Caco-2 (cell line): ENCODE data around the gene CBX2. TPM values are rescaled to one million over a fixed set of nuclear protein-coding genes. Genes with fewer than 3 reads are reported as not detected.

Source experiments
- BruUV-seq: library from RNA; stranded (reverse); fragments of 400-500 nt; replicated peaks from 2 replicates; lab custom pipeline; 2021; lab: Mats Ljungman, UMichigan
- CTCF ChIA-PET: fragments of 300-600 bp; sonication (Branson Sonifier 250); formaldehyde crosslinking; loops from one replicate; lab custom pipeline; 2022; ENCODE audit warnings: antibody characterized with exemption; lab: Charles Lee
- POLR2A ChIA-PET: fragments of 300-600 bp; sonication (Branson Sonifier 250); formaldehyde crosslinking; loops from one replicate; lab custom pipeline; 2022; ENCODE audit warnings: antibody characterized with exemption; lab: Charles Lee
- DNase-seq, 2 experiments: peaks; one replicate each; pipeline versions ENCODE4 v3.0.0 to v3.0.0-alpha.2; 2020 to 2022
- H3K27me3 ChIP-seq: replicated peaks from 2 replicates; pipeline ENCODE4 v1.6.0; 2011; ENCODE audit warnings: low read length; ENCODE audit not compliant: control insufficient read depth, insufficient read depth
- H3K36me3 ChIP-seq: 2 replicates; pipeline ENCODE4 v1.5.1; 2011; ENCODE audit warnings: low read length; ENCODE audit not compliant: control insufficient read depth, insufficient read depth
- H3K4me1 ChIP-seq: fragments of 250-450 bp; sonication (Bioruptor Pico); 2 replicates; pipeline ENCODE4 v1.5.1; 2020; ENCODE audit warnings: mild to moderate bottlenecking
- H3K4me3 ChIP-seq: 2 replicates; pipeline ENCODE4 v1.5.1; 2011; ENCODE audit warnings: low read depth, mild to moderate bottlenecking, control low read depth, low read length
- H3K9me3 ChIP-seq: fragments of 250-450 bp; sonication (Bioruptor Pico); 2 replicates; pipeline ENCODE4 v1.5.1; 2020; ENCODE audit warnings: mild to moderate bottlenecking, moderate library complexity
- H3K27ac Mint-ChIP-seq: one replicate; pipeline ENCODE4 v1.8.0; 2022; ENCODE audit warnings: mixed read lengths; ENCODE audit not compliant: unreplicated experiment
- H3K27me3 Mint-ChIP-seq: one replicate; pipeline ENCODE4 v1.8.0; 2022; ENCODE audit warnings: mixed read lengths; ENCODE audit not compliant: insufficient read depth, unreplicated experiment
- H3K36me3 Mint-ChIP-seq: one replicate; pipeline ENCODE4 v1.8.0; 2022; ENCODE audit warnings: mild to moderate bottlenecking, mixed read lengths; ENCODE audit not compliant: insufficient read depth, unreplicated experiment
- H3K4me1 Mint-ChIP-seq: one replicate; pipeline ENCODE4 v1.8.0; 2022; ENCODE audit warnings: low read depth, mixed read lengths; ENCODE audit not compliant: unreplicated experiment
- H3K4me3 Mint-ChIP-seq: one replicate; pipeline ENCODE4 v1.8.0; 2022; ENCODE audit warnings: mild to moderate bottlenecking, moderate library complexity, mixed read lengths; ENCODE audit not compliant: unreplicated experiment
- H3K9me3 Mint-ChIP-seq: one replicate; pipeline ENCODE4 v1.8.0; 2022; ENCODE audit warnings: mixed read lengths; ENCODE audit not compliant: unreplicated experiment
- intact Hi-C: fragments of 100-400 bp; cut with micrococcal nuclease; formaldehyde crosslinking; loops from one replicate; pipeline ENCODE4 v1.10.0; 2022; ENCODE audit not compliant: unreplicated experiment
- total RNA-seq: library from RNA; stranded (reverse); gene quantifications from 2 replicates; pipeline ENCODE4 v1.2.3, GENCODE V29; 2022
- TF ChIP-seq, protein P1 (sequence below), 2 experiments: fragments of 200-600 bp in 1 of 2; IDR thresholded peaks; 1 replicate in 1 of 2; 2 replicates in 1 of 2; pipeline versions ENCODE4 v1.5.1 to v1.8.0; 2011 to 2022; ENCODE audit warnings: antibody characterized with exemption in 1 of 2, control low read depth in 1 of 2, inconsistent platforms in 1 of 2, low read depth in 1 of 2, low read length in 1 of 2, mild to moderate bottlenecking in 1 of 2, moderate library complexity in 1 of 2; ENCODE audit not compliant: insufficient read depth in 1 of 2, severe bottlenecking in 1 of 2, unreplicated experiment in 1 of 2

CBX2 gene
- total RNA-seq, 1 experiment from 2014 or later = 52.8 TPM

DNA sequence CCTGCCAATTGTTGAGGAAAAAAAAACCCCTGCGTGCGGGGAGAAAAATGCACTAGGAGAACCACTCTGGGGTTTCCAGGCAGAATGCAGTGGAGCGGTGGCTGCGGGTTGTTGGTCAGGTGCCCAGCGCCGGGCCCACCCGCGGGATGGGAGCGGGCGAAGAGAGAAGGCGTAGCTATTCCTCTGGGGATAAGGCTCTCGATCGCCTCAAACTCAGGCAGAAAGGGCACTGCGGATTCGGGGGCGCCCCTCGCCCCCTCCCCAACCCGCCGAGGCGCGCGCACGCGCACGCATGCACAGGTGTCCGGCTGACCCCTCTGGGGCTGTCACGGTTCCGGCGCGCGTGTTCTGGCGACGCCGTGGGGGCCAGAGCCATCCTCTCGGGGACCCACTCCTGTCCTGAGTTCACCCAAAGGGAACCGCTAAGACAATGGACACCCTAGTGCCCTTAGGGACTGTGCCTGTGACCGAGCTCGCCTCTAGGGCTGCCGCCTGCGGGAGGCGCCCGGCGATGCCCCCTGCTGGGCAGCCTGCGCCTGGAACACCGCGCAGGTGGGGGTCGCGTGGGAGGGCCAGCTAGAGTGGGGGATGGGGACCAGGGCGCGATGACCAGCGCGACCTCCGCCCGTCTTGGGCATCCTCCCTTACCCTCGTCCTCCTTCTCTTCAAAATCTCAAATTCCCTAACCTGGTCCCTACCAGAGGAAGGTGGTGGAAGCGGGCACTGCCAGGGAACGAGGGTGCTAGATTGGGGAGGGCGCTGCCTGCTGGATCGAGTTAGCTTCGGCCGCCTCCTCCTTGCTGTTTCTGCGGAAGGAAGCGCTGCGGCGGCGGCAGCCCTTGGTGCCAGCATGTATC, 33.3 kb downstream of the CBX2 start:
- no TSS peak for BruUV-seq
- Mint-ChIP-seq H3K27ac (peak overlapping the region; percentile 61), H3K4me3 (peak overlapping the region; percentile 81), H3K9me3 (no peaks in the 10 kb centered on the region), H3K27me3 (no peaks in the 10 kb centered on the region), H3K36me3 (no peaks in the 10 kb centered on the region), H3K4me1 (peaks cover 6% of the 10 kb centered on the region)
- DNase-seq = peak in 1 of 2 experiments; percentile 83
- H3K4me1 ChIP-seq = peaks cover 36% of the 10 kb centered on the region
- H3K9me3 ChIP-seq = no peaks in the 10 kb centered on the region
- TF ChIP-seq, protein P1, sequence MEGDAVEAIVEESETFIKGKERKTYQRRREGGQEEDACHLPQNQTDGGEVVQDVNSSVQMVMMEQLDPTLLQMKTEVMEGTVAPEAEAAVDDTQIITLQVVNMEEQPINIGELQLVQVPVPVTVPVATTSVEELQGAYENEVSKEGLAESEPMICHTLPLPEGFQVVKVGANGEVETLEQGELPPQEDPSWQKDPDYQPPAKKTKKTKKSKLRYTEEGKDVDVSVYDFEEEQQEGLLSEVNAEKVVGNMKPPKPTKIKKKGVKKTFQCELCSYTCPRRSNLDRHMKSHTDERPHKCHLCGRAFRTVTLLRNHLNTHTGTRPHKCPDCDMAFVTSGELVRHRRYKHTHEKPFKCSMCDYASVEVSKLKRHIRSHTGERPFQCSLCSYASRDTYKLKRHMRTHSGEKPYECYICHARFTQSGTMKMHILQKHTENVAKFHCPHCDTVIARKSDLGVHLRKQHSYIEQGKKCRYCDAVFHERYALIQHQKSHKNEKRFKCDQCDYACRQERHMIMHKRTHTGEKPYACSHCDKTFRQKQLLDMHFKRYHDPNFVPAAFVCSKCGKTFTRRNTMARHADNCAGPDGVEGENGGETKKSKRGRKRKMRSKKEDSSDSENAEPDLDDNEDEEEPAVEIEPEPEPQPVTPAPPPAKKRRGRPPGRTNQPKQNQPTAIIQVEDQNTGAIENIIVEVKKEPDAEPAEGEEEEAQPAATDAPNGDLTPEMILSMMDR (IDR thresholded peaks at IDR 0.05; ENCODE audit: insufficient read depth in 1 of 2, low read depth in 1 of 2, low read length in 1 of 2, severe bottlenecking in 1 of 2, unreplicated experiment in 1 of 2) = peak; percentile 83 to 96
- peak overlapping the region; percentile 63 for H3K4me3 ChIP-seq
- intact Hi-C loops = loop anchor here (1.0 to 2.0 kb wide), 3 partner anchors 30 to 182 kb away; no protein-coding TSS in a partner anchor
- H3K27me3 ChIP-seq = no peaks in the 10 kb centered on the region
- CTCF ChIA-PET = interaction anchor here (0.5 to 3.7 kb wide), 19 partner anchors 8 to 718 kb away, joined by 3 to 56 read pairs (median 4); partner anchors contain the start of genes CBX4 and CBX8
- POLR2A ChIA-PET = interaction anchor here (0.5 to 2.9 kb wide), 7 partner anchors 10 to 105 kb away, joined by 4 to 22 read pairs (median 7); partner anchors contain the start of genes CBX4 and CBX8
- no peaks in the 10 kb centered on the region for H3K36me3 ChIP-seq

DNA sequence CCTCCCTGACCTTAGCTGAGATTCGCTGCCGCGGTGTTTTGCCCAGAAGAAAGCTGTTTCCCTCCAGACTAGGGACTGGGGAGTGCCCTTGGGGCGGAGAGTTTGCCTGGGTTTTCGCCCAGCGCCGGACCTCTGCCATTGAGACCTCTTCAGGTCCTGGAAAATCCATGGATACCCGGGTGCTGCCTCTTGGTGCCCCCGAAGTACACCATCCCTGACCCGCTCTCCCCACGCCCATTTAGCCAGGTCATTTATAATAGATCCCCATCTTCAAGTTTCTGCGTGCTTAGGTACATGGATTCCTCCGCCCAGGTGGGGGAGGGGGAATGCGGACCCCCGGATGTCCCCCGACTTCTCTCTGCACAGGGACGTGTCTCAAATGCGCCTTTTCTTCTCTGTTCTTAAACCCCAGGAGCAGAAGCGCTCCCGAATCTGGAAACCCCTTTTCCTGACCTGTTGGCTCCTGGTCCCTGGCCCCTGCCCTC, 34.0 kb downstream of the CBX2 start:
- peak overlapping the region; percentile 81 for H3K4me3 Mint-ChIP-seq
- CTCF ChIA-PET = interaction anchor here (0.5 to 3.7 kb wide), 15 partner anchors 7 to 718 kb away, joined by 3 to 56 read pairs (median 4); partner anchors contain the start of genes CBX4 and CBX8
- Histone ChIP-seq H3K9me3 (no peaks in the 10 kb centered on the region), H3K27me3 (no peaks in the 10 kb centered on the region), H3K36me3 (no peaks in the 10 kb centered on the region), H3K4me3 (no peak overlapping the region), H3K4me1 (peaks cover 36% of the 10 kb centered on the region)
- H3K36me3 Mint-ChIP-seq = no peaks in the 10 kb centered on the region
- TF ChIP-seq, protein P1 (IDR thresholded peaks at IDR 0.05; ENCODE audit: insufficient read depth in 1 of 2, low read depth in 1 of 2, low read length in 1 of 2, severe bottlenecking in 1 of 2, unreplicated experiment in 1 of 2) = no peak
- BruUV-seq = no TSS peak
- H3K27ac Mint-ChIP-seq = no peak overlapping the region
- intact Hi-C loops = loop anchor here (1.0 to 2.0 kb wide), 3 partner anchors 29 to 181 kb away; no protein-coding TSS in a partner anchor
- peaks cover 6% of the 10 kb centered on the region for H3K4me1 Mint-ChIP-seq
- H3K9me3 Mint-ChIP-seq = no peaks in the 10 kb centered on the region
- no peak for DNase-seq
- POLR2A ChIA-PET = interaction anchor here (0.5 to 2.9 kb wide), 6 partner anchors 10 to 70 kb away, joined by 4 to 22 read pairs (median 6); partner anchors contain the start of genes CBX4 and CBX8
- no peaks in the 10 kb centered on the region for H3K27me3 Mint-ChIP-seq
